ENCODE results near the gene ENTHD1. TPM values are rescaled to one million over a fixed set of nuclear protein-coding genes. Genes with fewer than 3 reads are reported as not detected.
"Not testable (repeated sequence)": the region's sequence is repeated elsewhere in the genome, so short reads cannot be mapped to it uniquely, and the experiment has no call there.

The ENTHD1 gene
- total RNA-seq, 1 donor from 2014 or later, result not detected

- Mint-ChIP-seq H3K36me3 (ENCODE audit: unreplicated experiment) (no peaks in the 10 kb centered on the region), H3K9me3 (ENCODE audit: unreplicated experiment) (peaks cover 1% of the 10 kb centered on the region), H3K27ac (ENCODE audit: unreplicated experiment) (no peak overlapping the region), H3K4me1 (ENCODE audit: low read depth, unreplicated experiment) (no peaks in the 10 kb centered on the region), H3K27me3 (ENCODE audit: unreplicated experiment) (no peaks in the 10 kb centered on the region), H3K4me3 (ENCODE audit: unreplicated experiment) (no peak overlapping the region)
- no peak for DNase-seq
- TF ChIP-seq CTCF (IDR thresholded peaks at IDR 0.05; ENCODE audit: partially characterized antibody, unreplicated experiment), result no peak
Measured at GRCh38 chr22:39871008-39871798, 22.4 kb downstream of the ENTHD1 start.

- not testable (repeated sequence) for H3K27me3 Mint-ChIP-seq (ENCODE audit: unreplicated experiment); H3K4me1 Mint-ChIP-seq (ENCODE audit: low read depth, unreplicated experiment); H3K9me3 Mint-ChIP-seq (ENCODE audit: unreplicated experiment); H3K4me3 Mint-ChIP-seq (ENCODE audit: unreplicated experiment); DNase-seq; H3K27ac Mint-ChIP-seq (ENCODE audit: unreplicated experiment); H3K36me3 Mint-ChIP-seq (ENCODE audit: unreplicated experiment)
Measured at GRCh38 chr22:39869797-39870196, 23.8 kb downstream of the ENTHD1 start.

- Mint-ChIP-seq H3K27ac (ENCODE audit: unreplicated experiment) (no peak overlapping the region), H3K27me3 (ENCODE audit: unreplicated experiment) (no peaks in the 10 kb centered on the region), H3K4me1 (ENCODE audit: low read depth, unreplicated experiment) (peaks cover 4% of the 10 kb centered on the region), H3K9me3 (ENCODE audit: unreplicated experiment) (peaks cover 3% of the 10 kb centered on the region), H3K36me3 (ENCODE audit: unreplicated experiment) (no peaks in the 10 kb centered on the region), H3K4me3 (ENCODE audit: unreplicated experiment) (no peak overlapping the region)
- no peak for DNase-seq
- TF ChIP-seq CTCF (IDR thresholded peaks at IDR 0.05; ENCODE audit: partially characterized antibody, unreplicated experiment), result no peak
Measured at GRCh38 chr22:39868741-39869140, 24.8 kb downstream of the ENTHD1 start.

GRCh38 chr22:39859903-39860588 lies 33.5 kb downstream of the ENTHD1 start:
- peaks cover 3% of the 10 kb centered on the region for H3K9me3 Mint-ChIP-seq (ENCODE audit: unreplicated experiment)
- H3K27me3 Mint-ChIP-seq (ENCODE audit: unreplicated experiment), result no peaks in the 10 kb centered on the region
- H3K27ac Mint-ChIP-seq (ENCODE audit: unreplicated experiment), result no peak overlapping the region
- no peaks in the 10 kb centered on the region for H3K36me3 Mint-ChIP-seq (ENCODE audit: unreplicated experiment)
- no peak overlapping the region for H3K4me3 Mint-ChIP-seq (ENCODE audit: unreplicated experiment)
- no peak for TF ChIP-seq CTCF (IDR thresholded peaks at IDR 0.05; ENCODE audit: partially characterized antibody, unreplicated experiment)
- DNase-seq, result no peak
- H3K4me1 Mint-ChIP-seq (ENCODE audit: low read depth, unreplicated experiment), result peaks cover 9% of the 10 kb centered on the region

- H3K4me3 Mint-ChIP-seq (ENCODE audit: unreplicated experiment), result no peak overlapping the region
Measured at GRCh38 chr22:39856588-39856987, 37.0 kb downstream of the ENTHD1 start.

More at GRCh38 chr22:39856588-39856987, 37.0 kb downstream of the ENTHD1 start:
- no peaks in the 10 kb centered on the region for H3K27me3 Mint-ChIP-seq (ENCODE audit: unreplicated experiment)
- no peak for DNase-seq
- no peaks in the 10 kb centered on the region for H3K36me3 Mint-ChIP-seq (ENCODE audit: unreplicated experiment)
- H3K9me3 Mint-ChIP-seq (ENCODE audit: unreplicated experiment), result peaks cover 2% of the 10 kb centered on the region
- no peak for TF ChIP-seq CTCF (IDR thresholded peaks at IDR 0.05; ENCODE audit: partially characterized antibody, unreplicated experiment)
- H3K27ac Mint-ChIP-seq (ENCODE audit: unreplicated experiment), result no peak overlapping the region
- H3K4me1 Mint-ChIP-seq (ENCODE audit: low read depth, unreplicated experiment), result no peaks in the 10 kb centered on the region

Measured in glutamatergic neuron (in vitro differentiated cells).